Osteocyte (in vitro differentiated cells): ENCODE data around the gene EPHB2. TPM values are rescaled to one million over a fixed set of nuclear protein-coding genes. Genes with fewer than 3 reads are reported as not detected.

Experiments
- DNase-seq: peaks from one replicate; pipeline ENCODE4 v3.0.0; 2021; ENCODE audit warnings: mixed read lengths; ENCODE audit not compliant: unreplicated experiment; ENCODE audit errors: extremely low spot score
- H3K27ac Mint-ChIP-seq: one replicate; pipeline ENCODE4 v1.8.0; 2021; ENCODE audit warnings: mild to moderate bottlenecking, mixed read lengths; ENCODE audit not compliant: unreplicated experiment
- H3K27me3 Mint-ChIP-seq: one replicate; pipeline ENCODE4 v1.8.0; 2021; ENCODE audit warnings: mixed read lengths; ENCODE audit not compliant: unreplicated experiment
- H3K36me3 Mint-ChIP-seq: one replicate; pipeline ENCODE4 v1.8.0; 2021; ENCODE audit warnings: mixed read lengths; ENCODE audit not compliant: unreplicated experiment
- H3K4me1 Mint-ChIP-seq: one replicate; pipeline ENCODE4 v1.8.0; 2021; ENCODE audit warnings: mixed read lengths; ENCODE audit not compliant: unreplicated experiment
- H3K4me3 Mint-ChIP-seq: one replicate; pipeline ENCODE4 v1.8.0; 2021; ENCODE audit warnings: mild to moderate bottlenecking, moderate library complexity, mixed read lengths; ENCODE audit not compliant: unreplicated experiment
- H3K9me3 Mint-ChIP-seq: one replicate; pipeline ENCODE4 v1.8.0; 2021; ENCODE audit warnings: mixed read lengths; ENCODE audit not compliant: unreplicated experiment
- CTCF ChIP-seq: fragments of 200-600 bp; sonication (generic); IDR thresholded peaks from 2 replicates; pipeline ENCODE4 v1.5.0; 2021; ENCODE audit warnings: antibody characterized with exemption, mild to moderate bottlenecking, moderate library complexity
- total RNA-seq: library from RNA; stranded (reverse); gene quantifications from 2 replicates; pipeline ENCODE4 v1.2.1, GENCODE V29; 2021

Gene EPHB2
- total RNA-seq, 1 donor from 2014 or later, result 32.5 TPM

GRCh38 chr1:22789356-22789994, 78.8 kb downstream of the EPHB2 start:
- Mint-ChIP-seq H3K9me3 (no peaks in the 10 kb centered on the region), H3K27me3 (no peaks in the 10 kb centered on the region), H3K4me3 (no peak overlapping the region), H3K36me3 (peaks cover 3% of the 10 kb centered on the region), H3K27ac (no peak overlapping the region), H3K4me1 (peaks cover 11% of the 10 kb centered on the region)
- DNase-seq, result no peak
- no peak for TF ChIP-seq CTCF

- TF ChIP-seq CTCF, result no peak
- DNase-seq, result no peak
- H3K27me3 Mint-ChIP-seq, result no peaks in the 10 kb centered on the region
- no peak overlapping the region for H3K4me3 Mint-ChIP-seq
- H3K36me3 Mint-ChIP-seq, result peaks cover 3% of the 10 kb centered on the region
- no peak overlapping the region for H3K27ac Mint-ChIP-seq
- H3K4me1 Mint-ChIP-seq, result peaks cover 16% of the 10 kb centered on the region
- no peaks in the 10 kb centered on the region for H3K9me3 Mint-ChIP-seq
Measured at GRCh38 chr1:22790232-22791008, 79.8 kb downstream of the EPHB2 start.

GRCh38 chr1:22791831-22792347, 81.2 kb downstream of the EPHB2 start:
- no peak for DNase-seq
- Mint-ChIP-seq H3K36me3 (peaks cover 3% of the 10 kb centered on the region), H3K4me1 (peaks cover 24% of the 10 kb centered on the region), H3K27me3 (no peaks in the 10 kb centered on the region), H3K27ac (no peak overlapping the region), H3K9me3 (no peaks in the 10 kb centered on the region), H3K4me3 (no peak overlapping the region)
- TF ChIP-seq CTCF, result no peak

GRCh38 chr1:22792396-22793160, 81.9 kb downstream of the EPHB2 start:
- H3K36me3 Mint-ChIP-seq, result no peaks in the 10 kb centered on the region
- DNase-seq, result no peak
- H3K27ac Mint-ChIP-seq, result no peak overlapping the region
- no peaks in the 10 kb centered on the region for H3K27me3 Mint-ChIP-seq
- peaks cover 25% of the 10 kb centered on the region for H3K4me1 Mint-ChIP-seq
- no peaks in the 10 kb centered on the region for H3K9me3 Mint-ChIP-seq
- TF ChIP-seq CTCF, result no peak
- no peak overlapping the region for H3K4me3 Mint-ChIP-seq
